LoVo (cell line): ENCODE measurements around the gene HEPACAM.
A peak's percentile ranks its signal among the peaks of the same experiment; 100 is the strongest.
"Not testable (repeated sequence)": the region's sequence is repeated elsewhere in the genome, so short reads cannot be mapped to it uniquely, and the experiment has no call there.

Experiments
- DNase-seq: peaks from one replicate; pipeline ENCODE4 v3.0.0-alpha.2; 2016; ENCODE audit warnings: low spot score

Gene HEPACAM

DNA sequence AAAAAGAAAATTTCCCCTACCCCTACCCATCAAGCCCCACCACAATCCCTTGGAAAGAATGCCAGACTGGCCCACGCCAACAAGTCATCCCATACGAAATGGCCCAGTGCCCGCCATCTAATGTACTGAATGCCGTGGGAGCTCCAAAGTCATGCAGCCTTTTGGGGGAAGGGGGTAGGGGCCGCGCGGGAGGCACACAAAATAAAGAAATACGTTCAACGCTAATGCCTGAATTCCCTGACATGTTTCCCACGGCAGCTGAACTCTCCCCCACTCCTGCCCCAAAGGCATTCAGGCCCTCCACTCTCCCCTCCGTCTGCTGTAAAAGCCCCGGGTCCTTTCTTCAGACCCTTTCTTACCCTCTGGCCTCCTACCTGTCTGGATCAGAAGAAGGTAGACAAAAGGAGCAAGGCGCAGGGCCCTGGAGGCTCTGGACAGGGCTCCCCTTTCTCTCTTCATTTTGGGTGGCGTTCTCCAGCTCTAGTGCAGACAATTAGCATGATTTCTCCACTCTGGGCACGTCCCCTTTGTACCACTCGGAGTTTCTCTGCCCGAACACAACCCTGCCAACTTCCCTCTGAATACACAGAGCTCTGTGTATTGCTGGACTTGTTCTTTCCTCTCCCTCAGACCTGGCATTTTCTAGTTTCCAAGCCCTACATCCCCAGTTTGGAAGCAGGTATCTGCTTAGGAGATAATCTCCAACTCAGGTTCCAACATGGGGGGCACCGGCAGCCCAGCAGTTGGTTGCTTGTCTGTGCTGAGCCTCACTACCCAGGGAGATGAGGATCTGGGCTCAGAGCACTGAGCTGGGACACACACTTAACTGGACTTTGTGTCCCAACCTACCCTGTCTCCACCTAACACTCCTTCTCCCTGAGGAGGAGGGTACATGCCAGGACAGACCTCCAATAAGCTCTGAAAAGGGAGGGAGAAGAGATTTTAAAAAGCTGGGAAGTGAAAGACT, at the start of gene HEPACAM:
Gene HEPACAM (minus strand): TSS at position 500 of the 967 bp plus-strand sequence. CDS start 41 bp downstream, at position 459.
- no peak for DNase-seq

DNA sequence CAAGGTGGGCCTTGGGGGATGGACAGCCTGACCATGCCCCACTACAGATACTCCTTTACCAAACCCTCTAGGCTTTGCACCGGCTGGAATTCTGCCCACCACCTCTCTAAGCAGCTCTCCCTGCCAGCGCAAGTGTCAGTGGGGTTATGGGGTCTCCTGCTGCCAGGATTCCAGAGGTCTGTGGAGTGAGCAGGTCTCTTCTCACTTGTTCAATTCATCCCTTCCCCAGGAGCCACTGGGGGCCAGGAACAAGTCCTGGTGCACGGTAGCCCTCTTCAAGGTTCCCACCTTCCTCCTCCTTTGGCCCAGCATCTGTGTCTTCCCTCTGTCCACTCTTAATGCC, 48.6 kb upstream of the HEPACAM start:
- DNase-seq, result no peak

- no peak for DNase-seq
Observed at GRCh38 chr11:124983674-124984511, 48.0 kb upstream of the HEPACAM start.

GRCh38 chr11:124982043-124982442, 46.2 kb upstream of the HEPACAM start:
- no peak for DNase-seq

GRCh38 chr11:124978316-124978715, 42.5 kb upstream of the HEPACAM start:
- no peak for DNase-seq

DNA sequence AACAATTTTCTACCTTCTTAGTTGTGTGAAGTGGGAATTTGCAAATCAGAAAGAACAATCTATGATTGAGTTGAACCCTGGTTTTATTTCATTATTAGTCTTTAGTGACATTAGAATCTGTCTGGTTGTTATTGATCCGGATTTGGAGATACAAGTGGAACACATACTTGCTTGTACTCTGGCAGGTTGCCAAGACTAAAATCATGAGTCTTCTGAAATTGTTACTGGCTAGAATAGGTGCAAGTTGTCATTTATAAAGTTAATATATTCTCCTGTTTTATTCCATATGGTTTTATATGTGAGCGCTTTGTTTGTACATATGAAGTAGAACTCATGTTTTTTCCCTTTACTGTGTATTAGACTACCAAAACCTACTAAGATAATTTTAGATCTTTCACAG, 41.2 kb upstream of the HEPACAM start:
- DNase-seq, result no peak

GRCh38 chr11:124976531-124976930, 40.7 kb upstream of the HEPACAM start:
- DNase-seq, result no peak

DNA sequence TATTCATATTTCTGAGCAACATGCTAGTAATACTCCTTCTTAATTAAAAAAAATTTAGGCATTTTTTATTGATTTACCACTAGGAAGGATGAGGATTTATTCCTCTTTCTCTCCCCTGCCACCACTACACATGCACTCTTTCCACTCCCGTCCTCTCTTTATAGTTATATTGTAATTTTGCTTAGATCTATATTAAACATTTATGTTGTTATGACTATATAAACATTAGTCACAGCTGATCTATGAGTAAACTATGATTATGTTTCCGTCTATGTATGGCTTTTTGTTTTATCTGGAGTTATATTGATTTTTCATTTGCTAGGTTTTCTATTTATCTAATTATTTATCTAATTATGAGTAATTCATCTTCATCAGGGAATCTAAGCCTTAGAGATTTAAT, 36.0 kb upstream of the HEPACAM start:
- DNase-seq, result no peak

DNA sequence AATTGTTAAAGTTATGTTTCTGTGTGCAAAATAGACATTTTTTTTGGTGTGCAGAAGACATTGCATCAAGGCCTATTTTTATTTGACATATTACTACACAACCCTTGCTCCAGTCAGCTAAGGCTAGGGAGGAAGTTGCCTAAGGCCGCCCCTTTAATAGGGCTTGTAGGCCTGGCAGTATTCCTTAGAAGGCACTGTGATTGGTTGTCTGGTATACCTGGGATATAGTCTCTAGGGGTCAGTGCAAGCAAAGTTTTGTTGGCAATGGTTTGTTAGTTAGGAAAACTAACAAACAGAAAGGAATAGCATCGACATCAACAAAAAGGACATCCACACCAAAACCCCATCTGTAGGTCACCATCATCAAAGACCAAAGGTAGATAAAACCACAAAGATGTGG, 35.1 kb upstream of the HEPACAM start:
- no peak for DNase-seq

GRCh38 chr11:124968197-124968596, 32.4 kb upstream of the HEPACAM start:
- DNase-seq, result not testable (repeated sequence)

DNA sequence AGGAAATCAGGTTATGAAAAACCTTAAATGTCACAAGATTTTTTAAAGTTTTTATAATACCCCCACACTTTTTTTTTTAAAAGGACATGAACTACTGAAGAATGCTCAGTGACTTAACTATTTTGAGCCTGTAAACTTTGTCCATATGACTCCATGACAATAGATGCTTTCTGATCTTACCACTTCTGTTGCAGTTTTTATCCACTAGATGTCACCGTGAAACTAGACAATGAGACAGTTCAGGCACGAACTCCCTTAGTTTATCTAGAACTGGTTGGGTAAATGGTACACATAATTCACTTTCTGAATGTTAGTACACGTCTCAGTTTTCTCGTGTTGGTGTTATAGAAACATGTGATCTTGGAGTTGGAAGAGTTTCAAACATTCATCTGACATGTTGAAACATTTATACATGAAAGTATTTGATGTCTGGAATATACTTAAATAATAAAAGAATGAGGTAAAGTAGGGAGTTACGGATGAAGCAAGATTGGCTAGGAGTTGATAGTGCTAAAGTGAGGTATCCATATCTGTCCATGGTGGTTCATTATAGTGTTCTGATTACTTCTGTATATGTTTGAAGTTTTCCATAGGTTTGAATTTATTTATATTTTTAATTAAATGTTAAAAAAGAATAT, 26.2 kb upstream of the HEPACAM start:
- DNase-seq, result peak; percentile 65

- no peak for DNase-seq
Observed at GRCh38 chr11:124955035-124955434, 19.2 kb upstream of the HEPACAM start.

- no peak for DNase-seq
Observed at GRCh38 chr11:124954590-124954955, 18.7 kb upstream of the HEPACAM start.

DNA sequence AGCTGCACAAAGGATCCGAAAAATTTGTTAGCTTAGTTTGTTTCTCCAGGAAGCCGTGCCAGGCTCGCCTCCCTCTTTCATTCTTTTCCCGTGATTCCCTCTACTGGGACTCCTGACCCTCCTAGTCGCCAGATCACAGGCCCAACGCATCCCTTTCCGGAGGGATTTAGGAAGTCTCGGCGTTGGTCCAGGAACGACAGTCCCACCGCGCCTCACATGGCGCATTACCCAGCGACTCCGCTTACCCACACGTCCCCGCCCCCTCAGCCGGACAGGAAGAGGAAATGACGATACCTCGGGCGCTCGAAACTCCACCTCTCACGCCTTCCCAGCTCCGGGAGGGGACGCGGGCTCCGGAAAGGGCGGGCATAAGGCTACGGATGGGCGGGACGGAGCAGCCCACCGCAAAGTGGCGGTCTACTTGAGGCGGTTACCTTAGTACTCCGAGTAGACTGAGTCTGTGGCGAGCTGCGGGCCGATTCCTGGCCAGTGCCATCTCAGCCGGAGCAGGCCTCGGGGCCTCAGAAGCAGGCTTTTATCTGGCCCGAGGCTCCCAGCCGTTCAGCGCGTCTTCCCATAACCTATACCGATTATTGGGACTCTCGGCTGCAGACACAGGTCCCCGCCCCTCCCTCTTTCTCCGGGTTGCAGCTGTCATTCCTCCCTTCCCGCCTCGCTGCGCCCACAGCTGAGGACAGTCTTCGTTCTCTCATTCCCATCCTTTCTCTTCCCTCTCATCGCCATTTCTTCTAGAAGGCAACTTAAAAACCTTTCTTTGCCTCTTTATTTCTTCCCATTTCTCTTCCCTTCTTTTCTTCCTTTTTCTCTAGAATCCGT, 18.1 kb upstream of the HEPACAM start, which contains the start of gene CCDC15:
Gene CCDC15 (plus strand): TSS at position 450 of the 837 bp plus-strand sequence. CDS start 531 bp downstream, outside the sequence.
- peak; percentile 96 for DNase-seq

GRCh38 chr11:124951341-124951740, 15.5 kb upstream of the HEPACAM start:
- no peak for DNase-seq

- no peak for DNase-seq
Observed at GRCh38 chr11:124950601-124951330, 14.9 kb upstream of the HEPACAM start.

DNA sequence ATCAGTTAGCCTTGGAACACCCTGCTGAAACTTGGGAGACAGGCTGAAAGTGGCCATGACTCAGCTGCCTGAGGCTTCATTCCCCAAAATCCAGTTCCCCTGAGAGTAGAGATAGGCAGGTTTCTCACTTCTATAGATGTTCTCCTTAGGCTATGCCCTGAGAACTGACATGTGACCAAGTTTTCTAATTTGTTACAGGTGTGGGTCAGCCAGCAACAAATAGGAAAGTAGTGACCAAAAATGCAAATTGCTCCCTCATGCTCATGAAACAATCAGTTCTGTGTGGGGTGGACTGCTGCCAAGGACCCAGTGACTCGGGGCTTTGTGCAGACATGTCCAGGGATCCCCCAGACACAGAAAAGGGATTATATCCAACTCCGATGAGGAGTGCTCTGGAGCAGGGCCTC, 10.9 kb upstream of the HEPACAM start:
- DNase-seq, result no peak

- no peak for DNase-seq
Observed at GRCh38 chr11:124945826-124946225, 10.0 kb upstream of the HEPACAM start.

DNA sequence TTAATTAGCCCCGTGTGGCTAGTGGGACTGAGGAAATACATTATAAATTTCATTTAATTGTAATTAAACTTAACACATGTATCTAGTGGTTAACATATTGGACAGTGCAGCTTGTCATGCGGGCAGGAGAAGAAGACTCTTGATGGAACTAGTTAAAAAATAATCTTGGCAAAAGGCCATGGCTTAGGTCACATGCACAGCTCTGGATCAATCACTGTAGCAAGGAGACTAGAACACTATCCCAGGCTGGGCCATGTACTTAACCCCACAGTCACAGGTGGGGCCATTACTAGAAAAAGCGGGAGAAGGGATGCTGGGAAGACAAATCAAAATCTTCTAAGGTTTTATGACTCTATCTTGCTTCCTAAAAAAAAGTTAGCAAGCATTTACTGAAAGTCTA, 8.7 kb upstream of the HEPACAM start:
- no peak for DNase-seq

DNA sequence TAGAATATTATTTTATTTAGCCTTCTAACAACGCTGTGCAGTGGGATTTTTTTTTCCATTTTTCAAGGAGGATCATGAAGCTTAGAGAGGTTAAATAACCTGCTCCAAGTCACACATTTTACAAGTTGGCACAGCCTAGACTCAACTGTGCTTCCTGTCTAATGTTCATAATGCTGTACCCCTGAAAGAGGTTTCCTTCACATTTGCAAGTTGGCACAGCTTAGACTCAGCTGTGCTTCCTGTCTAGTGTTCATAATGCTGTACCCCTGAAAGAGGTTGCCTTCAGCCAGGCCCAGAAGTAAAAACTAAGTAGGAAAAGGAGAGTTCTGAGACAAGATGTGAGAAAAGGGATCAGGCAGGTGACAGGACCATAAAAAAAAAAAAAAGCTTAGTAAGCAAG, 7.9 kb upstream of the HEPACAM start:
- no peak for DNase-seq

DNA sequence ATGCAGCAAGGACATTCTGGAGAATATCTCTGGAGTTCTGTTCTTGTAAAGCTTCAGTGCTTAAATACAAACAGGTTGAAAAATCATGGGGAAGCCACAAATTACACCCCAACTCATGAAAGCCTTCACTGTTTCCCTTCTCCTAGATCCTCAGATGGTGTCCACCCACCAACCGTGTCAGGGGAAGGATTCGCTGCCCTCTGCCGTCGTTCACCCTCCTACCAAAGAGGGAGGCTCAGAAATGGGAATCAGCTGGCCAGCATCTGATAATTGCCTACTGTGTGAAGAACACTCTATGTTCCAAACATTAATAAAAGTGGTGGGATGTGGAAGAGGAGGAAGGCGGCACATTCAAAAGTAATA, 7.4 kb upstream of the HEPACAM start:
- DNase-seq, result no peak
